PC-3 (cell line): Measurements from ENCODE around the gene ZNF256. TPM values are rescaled to one million over a fixed set of nuclear protein-coding genes. Genes with fewer than 3 reads are reported as not detected.
A peak's percentile ranks its signal among the peaks of the same experiment; 100 is the strongest.

ENCODE experiments used
- ATAC-seq: fragments of 200-7000 bp; cut with Tn5 transposase; 2 replicates; pipeline ENCODE4 v1.9.1; 2020; ENCODE audit warnings: mild to moderate bottlenecking, moderate library complexity
- Bru-seq: library from RNA; stranded (reverse); fragments of 400-500 nt; gene quantifications from one replicate; lab custom pipeline; 2021; lab: Mats Ljungman, UMichigan
- BruChase-seq, 2 experiments: library from RNA; stranded (reverse); fragments of 400-500 nt; gene quantifications; one replicate each; lab custom pipeline; 2021; lab: Mats Ljungman, UMichigan
- BruUV-seq: library from RNA; stranded (reverse); fragments of 400-500 nt; replicated peaks from 2 replicates; lab custom pipeline; 2021; lab: Mats Ljungman, UMichigan
- CTCF ChIA-PET: fragments of 300-600 bp; sonication (Branson Sonifier 250); formaldehyde crosslinking; loops from one replicate; lab custom pipeline; 2022; ENCODE audit warnings: antibody characterized with exemption; lab: Charles Lee
- POLR2A ChIA-PET: fragments of 300-600 bp; sonication (Branson Sonifier 250); formaldehyde crosslinking; loops from one replicate; lab custom pipeline; 2022; ENCODE audit warnings: antibody characterized with exemption; ENCODE audit not compliant: unreplicated experiment; lab: Charles Lee
- DNase-seq: peaks from one replicate; pipeline ENCODE4 v3.0.0-alpha.2; 2015
- H2AFZ ChIP-seq: fragments of 300-600 bp; sonication (generic); 2 replicates; pipeline ENCODE4 v1.6.0; 2016; ENCODE audit warnings: antibody characterized with exemption, low read length
- H3F3A ChIP-seq: fragments of 300-600 bp; sonication (generic); one replicate; pipeline ENCODE4 v1.6.0; 2017; ENCODE audit warnings: antibody characterized with exemption, low read length, control low read depth, mild to moderate bottlenecking; ENCODE audit not compliant: unreplicated experiment
- H3K27ac ChIP-seq: fragments of 300-600 bp; sonication (generic); 2 replicates; pipeline ENCODE4 v1.5.1; 2016; ENCODE audit warnings: mild to moderate bottlenecking, low read length
- H3K27me3 ChIP-seq: fragments of 300-600 bp; sonication (generic); 2 replicates; pipeline ENCODE4 v1.6.1; 2016; ENCODE audit warnings: low read length, mixed read lengths
- H3K36me3 ChIP-seq: fragments of 300-600 bp; sonication (generic); 2 replicates; pipeline ENCODE4 v1.6.1; 2016; ENCODE audit warnings: low read depth, mixed run types, low read length, mixed read lengths
- H3K4me1 ChIP-seq: fragments of 300-600 bp; sonication (generic); 2 replicates; pipeline ENCODE4 v1.5.1; 2016; ENCODE audit warnings: low read length; ENCODE audit not compliant: insufficient read depth
- H3K4me2 ChIP-seq: fragments of 300-600 bp; sonication (generic); 2 replicates; pipeline ENCODE4 v1.6.0; 2016; ENCODE audit warnings: low read length
- H3K4me3 ChIP-seq: fragments of 300-600 bp; sonication (generic); 2 replicates; pipeline ENCODE4 v1.5.1; 2016; ENCODE audit warnings: mild to moderate bottlenecking, low read length, mixed read lengths
- H3K79me2 ChIP-seq: fragments of 300-600 bp; sonication (generic); 2 replicates; pipeline ENCODE4 v1.6.1; 2017; ENCODE audit warnings: low read length, mixed read lengths
- H3K9ac ChIP-seq: fragments of 300-600 bp; sonication (generic); 2 replicates; pipeline ENCODE4 v1.6.0; 2016; ENCODE audit warnings: mild to moderate bottlenecking, low read length
- H3K9me2 ChIP-seq: fragments of 300-600 bp; sonication (generic); replicated peaks from 2 replicates; pipeline ENCODE4 v1.6.1; 2016; ENCODE audit warnings: mixed run types, low read length, mixed read lengths
- H3K9me3 ChIP-seq: fragments of 300-600 bp; sonication (generic); 2 replicates; pipeline ENCODE4 v1.6.1; 2016; ENCODE audit warnings: low read length, mixed read lengths
- H4K20me1 ChIP-seq: fragments of 300-600 bp; sonication (generic); 2 replicates; pipeline ENCODE4 v1.6.1; 2016; ENCODE audit warnings: low read length, mixed read lengths
- CTCF ChIP-seq: fragments of 300-600 bp; sonication (generic); conservative IDR thresholded peaks from 2 replicates; pipeline ENCODE4 v1.5.1; 2017; ENCODE audit warnings: antibody characterized with exemption, low read depth, mild to moderate bottlenecking, low read length
- EZH2 ChIP-seq: fragments of 300-600 bp; sonication (generic); IDR thresholded peaks from one replicate; pipeline ENCODE4 v1.6.1; 2017; ENCODE audit warnings: antibody characterized with exemption, mild to moderate bottlenecking, low read length; ENCODE audit not compliant: unreplicated experiment
- EZH2phosphoT487 ChIP-seq: fragments of 300-600 bp; sonication (generic); IDR thresholded peaks from 2 replicates; pipeline ENCODE4 v1.6.1; 2018; ENCODE audit warnings: mild to moderate bottlenecking, antibody characterized with exemption, low read length, borderline replicate concordance
- intact Hi-C: fragments of 100-400 bp; cut with micrococcal nuclease; formaldehyde crosslinking; loops from 2 replicates; pipeline ENCODE4 v1.9.0; 2023
- long read RNA-seq: library from polyadenylated mRNA; unstranded; transcript quantifications from one replicate; pipeline ENCODE4 v2.0.0, GENCODE V29; 2021; ENCODE audit not compliant: unreplicated experiment
- total RNA-seq: library from RNA; depleted of rRNA; stranded (reverse); fragments of >200 nt; gene quantifications from 2 replicates; pipeline ENCODE4 v1.2.3, GENCODE V29; 2014; rRNA removed

ZNF256 gene
- 4.4 and 5.5 TPM in 2 replicates for total RNA-seq
- percentile 77 among the genes with signal in this experiment for Bru-seq, nascent RNA
- percentile 63 among the genes with signal in this experiment for BruChase-seq, experiment 1, labeled RNA remaining after a 6-hour chase
- percentile 85 among the genes with signal in this experiment for BruChase-seq, experiment 2, labeled RNA remaining after a 2-hour chase
- long read RNA-seq, transcript ZNF256-201 (3 exons, 2,172 nt) = major isoform, 19 of 29 reads
- long read RNA-seq, transcript ZNF256-202 (2 exons, 1,958 nt) = minor isoform, 9 of 29 reads
- long read RNA-seq, partial matches to known transcripts = 0 of 29 reads
- long read RNA-seq, other reads (novel, unspliced or antisense) = 1 of 29 reads

GRCh38 chr19:57947419-57948134, at the start of gene ZNF256:
Gene ZNF256 (minus strand): TSS chr19:57947706. CDS start chr19:57947474, 232 bp downstream.
- intact Hi-C loops = no loop called here
- Histone ChIP-seq H3K9ac (peak within 1 kb of the TSS; percentile 82), H4K20me1 (no peaks in the 10 kb centered on the region), H3K27me3 (no peaks in the 10 kb centered on the region), H2AFZ (peak within 1 kb of the TSS; percentile 66), H3K9me2 (no peaks in the 10 kb centered on the region), H3K4me2 (peak within 1 kb of the TSS; percentile 83), H3K9me3 (peaks cover 43% of the 10 kb centered on the region), H3K4me1 (no peaks in the 10 kb centered on the region), H3F3A (no peaks in the 10 kb centered on the region), H3K36me3 (peaks cover 34% of the 10 kb centered on the region), H3K27ac (no peak within 1 kb of the TSS), H3K4me3 (peak within 1 kb of the TSS; percentile 83), H3K79me2 (peaks cover 25% of the 10 kb centered on the region)
- POLR2A ChIA-PET = no interaction called here
- DNase-seq = peak; percentile 90
- BruUV-seq = no TSS peak
- CTCF ChIA-PET = no interaction called here
- TF ChIP-seq CTCF (peak; percentile 52), EZH2 (no peak)
- ATAC-seq = peak; percentile 99

GRCh38 chr19:57992841-57993240, 45.3 kb upstream of the ZNF256 start:
- Histone ChIP-seq H4K20me1 (no peaks in the 10 kb centered on the region), H3K36me3 (peaks cover 82% of the 10 kb centered on the region), H3K9me2 (no peaks in the 10 kb centered on the region), H3K4me2 (no peak overlapping the region), H3K4me3 (no peak overlapping the region), H3K27ac (no peak overlapping the region), H3K4me1 (no peaks in the 10 kb centered on the region), H2AFZ (no peak overlapping the region), H3K9ac (no peak overlapping the region), H3F3A (no peaks in the 10 kb centered on the region), H3K79me2 (no peaks in the 10 kb centered on the region), H3K9me3 (peaks cover 78% of the 10 kb centered on the region), H3K27me3 (no peaks in the 10 kb centered on the region)
- ChIA-PET CTCF (no interaction called here), POLR2A (no interaction called here)
- BruUV-seq = no TSS peak
- no peak for ATAC-seq
- intact Hi-C loops = no loop called here
- DNase-seq = no peak
- TF ChIP-seq EZH2phosphoT487 = no peak

GRCh38 chr19:57978586-57979289, 31.2 kb upstream of the ZNF256 start:
- Histone ChIP-seq H3K27me3 (no peaks in the 10 kb centered on the region), H3K27ac (no peak overlapping the region), H3K4me3 (no peak overlapping the region; the same call in 1 of the 2 replicates), H3K4me1 (no peaks in the 10 kb centered on the region), H3K9me3 (peaks cover 91% of the 10 kb centered on the region), H4K20me1 (no peaks in the 10 kb centered on the region), H3F3A (no peaks in the 10 kb centered on the region), H2AFZ (no peak overlapping the region), H3K4me2 (no peak overlapping the region), H3K36me3 (peaks cover 73% of the 10 kb centered on the region), H3K9me2 (no peaks in the 10 kb centered on the region), H3K79me2 (no peaks in the 10 kb centered on the region), H3K9ac (no peak overlapping the region)
- TF ChIP-seq EZH2 = no peak
- TF ChIP-seq CTCF = no peak
- no peak for TF ChIP-seq EZH2phosphoT487
- ChIA-PET CTCF (no interaction called here), POLR2A (no interaction called here)
- no peak for ATAC-seq
- intact Hi-C loops = no loop called here
- peak; percentile 7 for DNase-seq
- BruUV-seq = no TSS peak
